Activated CD8-positive, alpha-beta memory T cell treated with anti-CD3 and anti-CD28 coated beads, Interleukin-2, amount 50 U/mL, for 1 hour (primary cell): ENCODE data around the gene NACC2.

Experiments
- DNase-seq: peaks from one replicate; pipeline ENCODE4 v3.0.0-alpha.2; 2020; ENCODE audit errors: extremely low read depth

The NACC2 gene

GRCh38 chr9:136129176-136129575, 34.1 kb upstream of the NACC2 start:
- DNase-seq, result no peak

GRCh38 chr9:136128436-136128835, 33.3 kb upstream of the NACC2 start:
- DNase-seq, result no peak

- no peak for DNase-seq
Observed at GRCh38 chr9:136127313-136127712, 32.2 kb upstream of the NACC2 start.

- DNase-seq, result no peak
Observed at GRCh38 chr9:136124976-136125692, 30.0 kb upstream of the NACC2 start.

DNA sequence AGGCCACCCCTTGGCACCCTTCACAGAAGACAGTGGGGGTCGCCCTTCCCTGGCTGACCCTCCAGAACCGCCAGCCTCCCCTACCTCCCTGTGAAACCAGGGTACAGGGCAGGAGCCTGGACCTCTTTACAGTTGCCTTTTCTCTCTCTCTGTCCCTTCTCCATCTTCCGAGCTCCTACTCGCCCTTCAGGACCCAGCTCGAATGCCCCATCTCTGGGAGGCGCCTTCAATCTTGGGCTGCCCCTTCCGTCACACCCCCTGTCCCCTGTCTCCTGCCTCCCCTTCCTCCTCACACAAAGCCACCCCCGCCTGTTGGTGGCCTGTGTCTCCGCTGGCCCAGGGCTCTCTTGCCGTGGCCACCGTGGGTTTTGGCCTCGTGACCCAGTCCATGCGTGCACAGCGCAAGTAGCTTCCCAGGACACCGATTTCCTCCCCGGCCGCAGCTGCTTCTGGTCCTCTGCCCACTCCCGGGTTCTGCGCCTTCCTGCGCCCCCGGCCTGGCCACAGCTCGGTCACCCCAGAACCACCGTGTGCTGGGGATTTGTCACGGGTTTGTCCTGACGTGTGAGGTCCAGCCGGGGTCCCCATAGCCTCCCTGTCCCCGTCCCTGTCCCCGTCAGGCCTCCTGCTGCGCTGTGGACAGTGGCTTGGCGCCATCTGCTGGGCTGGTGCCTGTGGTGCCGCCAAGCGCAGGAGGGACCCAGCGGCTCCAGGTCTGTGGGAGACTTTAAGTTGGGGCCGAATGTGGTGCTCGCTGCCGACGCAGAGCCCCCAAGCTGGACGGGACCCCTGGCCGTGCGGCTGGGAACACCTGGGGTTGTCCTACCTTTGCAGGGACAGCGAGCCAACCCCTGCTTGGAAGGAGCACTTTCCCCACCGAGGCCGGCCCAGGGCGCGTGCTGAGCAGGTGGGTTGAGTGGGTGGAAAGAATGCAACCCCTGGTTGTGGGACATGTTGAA, 27.6 kb upstream of the NACC2 start:
- peak; percentile 45 for DNase-seq

DNA sequence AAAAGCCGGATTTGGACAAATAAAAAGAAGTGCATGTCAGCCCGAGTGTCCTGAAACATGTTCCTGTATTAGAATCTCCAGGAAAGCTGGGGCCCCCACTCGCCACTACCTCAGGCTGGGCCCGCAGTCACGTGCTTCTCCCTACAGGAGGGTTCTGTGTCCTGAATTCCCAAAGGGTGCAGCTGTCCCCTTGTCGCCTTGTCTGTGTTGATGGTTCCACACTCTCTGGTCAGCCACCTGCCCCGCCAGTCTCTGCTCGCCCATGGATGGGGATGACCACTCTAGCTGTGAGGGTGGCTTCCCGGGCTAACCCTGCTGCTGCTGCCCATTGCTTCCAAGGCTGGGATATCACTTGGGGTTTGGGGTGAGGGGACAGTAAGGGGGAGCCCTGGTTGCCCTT, 26.7 kb upstream of the NACC2 start:
- no peak for DNase-seq

DNA sequence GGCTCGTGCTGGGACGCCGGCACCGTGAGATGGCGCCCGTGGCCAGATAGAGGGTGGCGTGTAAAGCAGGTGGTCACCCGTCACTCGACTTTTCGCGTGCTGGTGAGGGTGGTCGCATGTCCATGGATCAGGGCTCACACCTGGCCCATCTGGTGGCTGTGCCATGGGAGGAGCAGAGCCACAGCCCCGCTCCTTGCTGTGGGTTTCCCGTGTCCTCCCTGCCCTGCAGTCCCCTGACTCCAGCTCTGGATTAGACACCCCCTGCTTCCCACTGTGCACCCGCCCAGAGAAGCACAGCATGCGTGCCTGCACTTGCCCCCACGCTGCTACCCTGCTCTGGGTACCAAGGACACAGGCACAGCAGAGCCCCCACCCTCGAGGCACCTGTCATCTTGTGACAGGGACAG, 25.4 kb upstream of the NACC2 start:
- DNase-seq, result no peak

DNA sequence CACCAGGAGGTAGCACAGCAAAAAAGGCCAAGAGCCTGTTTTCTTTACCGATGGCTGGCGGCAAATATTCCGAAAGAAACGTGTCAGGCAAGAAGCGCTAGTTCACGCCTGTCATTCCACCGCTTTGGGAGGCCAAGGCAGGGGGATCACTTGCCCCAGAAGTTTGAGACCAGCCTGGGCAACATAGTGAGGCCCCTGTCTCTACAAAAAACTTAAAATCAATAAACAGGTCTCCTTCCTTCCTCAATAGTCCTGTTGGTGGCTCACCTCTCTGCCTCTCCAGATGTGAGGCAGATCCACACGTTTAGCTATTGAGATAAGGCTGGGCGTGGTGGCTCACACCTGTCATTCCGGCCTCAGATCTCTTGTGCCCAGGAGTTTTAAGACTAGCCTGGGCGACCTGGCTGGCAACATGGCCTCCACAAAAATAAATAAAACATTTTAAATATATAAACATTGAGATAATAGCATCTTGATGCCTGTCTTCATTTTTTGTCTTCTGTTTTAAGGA, 24.8 kb upstream of the NACC2 start:
- DNase-seq, result no peak

GRCh38 chr9:136119061-136119882, 24.2 kb upstream of the NACC2 start:
- DNase-seq, result no peak

GRCh38 chr9:136118320-136119060, 23.4 kb upstream of the NACC2 start, which contains the start of gene TMEM250:
TMEM250 (minus strand) TSS chr9:136118875; CDS start chr9:136116900, 1,975 bp downstream.
- peak; percentile 81 for DNase-seq

GRCh38 chr9:136117916-136118319, 22.8 kb upstream of the NACC2 start:
- DNase-seq, result no peak

- DNase-seq, result no peak
Observed at GRCh38 chr9:136117291-136117915, 22.3 kb upstream of the NACC2 start.

DNA sequence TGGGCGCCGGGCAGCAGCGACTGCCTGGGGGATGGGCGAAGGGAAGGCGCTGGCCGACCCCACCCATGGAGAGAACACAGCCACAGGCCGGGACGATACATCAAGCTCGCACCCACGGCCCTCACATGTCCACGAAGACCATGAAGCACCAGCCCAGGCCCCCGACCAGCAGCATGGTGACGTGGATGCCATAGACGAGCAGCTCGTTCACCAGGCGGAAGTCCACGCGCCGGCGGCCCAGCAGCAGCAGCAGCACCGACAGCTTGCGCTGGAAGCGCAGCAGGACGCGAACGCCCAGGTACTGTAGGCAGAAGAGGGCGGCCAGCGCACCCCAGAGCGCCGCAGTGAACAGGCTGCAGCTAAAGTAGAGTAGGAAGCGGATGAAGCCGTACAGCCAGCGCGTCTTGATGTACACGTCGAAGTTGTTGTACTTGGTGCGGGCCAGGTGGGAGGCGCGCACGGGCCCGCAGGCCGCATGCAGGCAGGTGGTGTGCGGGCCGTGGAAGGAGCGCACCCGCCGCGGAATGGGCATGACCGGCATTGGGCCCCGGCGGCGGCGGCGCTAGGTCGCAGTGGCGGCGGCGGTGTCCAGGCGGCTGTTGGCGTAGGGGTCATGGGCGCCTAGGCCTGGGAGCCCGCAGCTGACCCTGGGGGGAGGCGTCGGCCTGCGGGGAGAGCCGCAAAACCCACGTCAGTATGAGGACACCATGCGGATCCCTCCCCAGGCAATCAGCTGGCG, 21.4 kb upstream of the NACC2 start:
- DNase-seq, result no peak

DNA sequence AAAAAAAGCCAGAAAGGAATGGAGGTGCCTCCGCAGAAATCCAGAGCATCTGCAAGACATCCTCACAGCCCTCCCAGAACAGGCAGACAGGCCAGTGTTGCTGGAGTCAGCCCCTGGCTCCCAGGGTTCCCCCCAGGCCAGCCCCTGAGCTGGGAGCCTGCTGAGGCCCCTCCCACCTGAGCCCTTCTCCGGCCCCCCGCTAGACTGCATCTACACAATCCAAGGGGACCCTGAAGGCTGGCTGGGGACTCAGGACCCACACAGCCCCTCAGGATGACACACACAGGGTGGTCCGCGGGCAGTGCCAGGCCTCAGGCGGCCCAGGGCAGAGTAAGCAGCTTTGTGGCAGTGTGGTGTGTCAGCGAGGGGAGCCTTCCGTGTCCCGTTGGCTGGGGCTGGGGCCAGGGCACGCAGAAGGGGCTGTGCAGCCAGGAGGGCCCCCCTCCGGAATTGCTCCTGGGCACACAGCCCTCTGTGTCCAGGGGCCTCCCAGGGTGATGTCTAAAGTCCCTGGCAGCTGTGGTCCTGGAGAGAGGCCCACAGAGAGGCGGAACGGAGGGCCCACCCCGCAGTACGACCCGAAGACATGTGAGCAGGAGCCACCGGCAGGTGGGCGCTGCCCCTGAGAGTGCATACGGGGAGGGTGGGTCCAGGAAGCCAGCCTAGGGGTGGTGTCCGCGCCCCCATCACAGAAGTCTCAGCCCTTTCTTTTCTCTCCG, 20.7 kb upstream of the NACC2 start:
- no peak for DNase-seq

DNA sequence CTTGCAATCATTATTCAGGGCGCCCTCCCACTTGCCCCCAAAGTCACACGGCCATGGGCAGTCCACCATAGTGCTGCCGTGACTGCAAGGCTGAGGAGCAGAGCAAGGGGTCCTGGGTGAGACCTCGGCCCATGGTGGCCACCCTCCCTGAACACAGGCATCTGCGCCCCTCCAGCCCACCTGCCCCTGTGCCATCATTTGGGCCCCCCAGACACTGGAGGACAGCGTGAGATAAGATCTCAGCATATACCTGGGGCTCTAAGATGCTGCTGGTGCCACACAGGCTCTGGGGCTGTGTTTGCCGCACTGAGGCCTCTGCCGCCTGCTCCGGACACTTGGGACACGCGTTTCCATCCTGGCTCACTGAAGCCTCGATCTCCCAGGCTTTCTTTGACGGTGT, 20.1 kb upstream of the NACC2 start:
- no peak for DNase-seq

DNA sequence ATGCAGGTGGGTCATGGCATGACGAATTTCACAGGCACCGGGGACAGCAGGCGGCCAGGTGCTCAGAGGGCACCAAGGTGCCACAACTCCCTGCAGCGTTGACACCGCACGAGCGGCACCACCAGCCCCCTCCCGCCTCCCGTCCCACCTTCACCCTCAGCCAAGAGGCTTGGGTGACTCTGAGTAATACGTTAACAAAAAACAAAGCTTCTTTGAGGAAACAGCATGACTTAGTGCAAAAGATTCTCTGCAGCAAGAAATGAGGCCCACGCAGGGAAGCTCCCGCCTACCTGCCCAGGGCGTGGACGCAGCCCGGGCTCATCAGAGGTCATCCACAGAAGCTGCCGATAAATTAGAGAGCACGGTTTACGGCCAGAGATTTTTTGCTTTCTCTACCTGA, 19.5 kb upstream of the NACC2 start:
- DNase-seq, result no peak

DNA sequence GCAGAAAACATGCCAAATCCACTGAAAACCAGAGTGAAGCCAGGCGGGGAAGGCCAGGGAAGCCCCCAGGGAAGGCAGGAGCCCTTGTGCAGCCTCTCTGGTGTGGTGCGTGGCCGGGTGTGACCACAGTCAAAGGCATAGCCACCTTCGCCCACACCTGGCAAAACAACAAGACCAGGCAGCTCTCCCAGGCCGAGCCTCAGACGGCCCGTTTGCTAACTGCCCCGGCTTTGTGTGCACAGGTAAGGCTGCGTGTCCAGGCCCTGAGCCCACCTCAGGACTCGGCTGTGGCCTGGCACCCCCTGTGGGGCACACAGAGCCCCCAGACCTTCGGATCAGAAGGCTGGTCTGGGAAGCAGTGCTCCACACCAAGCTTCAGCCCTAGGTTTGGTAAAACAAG, 17.5 kb upstream of the NACC2 start:
- DNase-seq, result no peak

- DNase-seq, result no peak
Observed at GRCh38 chr9:136111910-136112309, 16.8 kb upstream of the NACC2 start.

DNA sequence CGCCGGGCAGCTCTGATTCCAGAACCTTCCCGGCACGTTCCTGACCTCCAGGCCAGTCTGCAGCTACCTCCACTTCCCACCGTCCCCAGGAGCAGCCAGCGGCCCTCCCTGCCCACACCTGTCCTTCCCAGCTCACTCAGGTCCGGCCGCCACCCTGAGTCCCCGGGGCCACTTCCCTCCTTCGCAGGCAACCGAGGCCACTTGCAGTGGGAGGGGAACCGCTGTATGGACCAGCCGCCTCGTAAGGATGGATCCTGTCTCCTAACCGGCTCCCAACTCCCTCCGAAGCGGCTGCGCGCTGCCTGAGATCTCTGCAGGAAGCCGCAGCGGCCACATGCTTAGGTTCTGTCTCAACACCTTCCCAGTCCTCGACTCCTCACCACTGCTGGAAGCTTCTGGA, 16.1 kb upstream of the NACC2 start:
- DNase-seq, result no peak
